Colonic mucosa (tissue), 4 donors: Measurements from ENCODE around the gene ADCY2. TPM values are rescaled to one million over a fixed set of nuclear protein-coding genes. Genes with fewer than 3 reads are reported as not detected.

Experiments used
- DNase-seq: peaks from one replicate; pipeline ENCODE4 v3.0.0-alpha.2; 2020
- H3K27ac ChIP-seq: fragments of 200-600 bp; one replicate; pipeline ENCODE4 v1.8.0; 2021
- H3K27me3 ChIP-seq: fragments of 200-600 bp; one replicate; pipeline ENCODE4 v1.8.0; 2021
- H3K36me3 ChIP-seq: fragments of 200-600 bp; one replicate; pipeline ENCODE4 v1.8.0; 2021
- H3K4me1 ChIP-seq: fragments of 200-600 bp; one replicate; pipeline ENCODE4 v1.8.0; 2021; ENCODE audit warnings: mild to moderate bottlenecking
- H3K4me3 ChIP-seq: fragments of 200-600 bp; one replicate; pipeline ENCODE4 v1.8.0; 2021
- H3K9ac ChIP-seq, 2 donors: one replicate each; pipeline ENCODE4 v1.7.0; 2013; ENCODE audit warnings: control low read depth in 2 of 2, low read depth in 2 of 2, low read length in 2 of 2
- H3K9me3 ChIP-seq: fragments of 200-600 bp; one replicate; pipeline ENCODE4 v1.8.0; 2021
- intact Hi-C: fragments of 100-400 bp; cut with DNase I; formaldehyde crosslinking; loops from one replicate; pipeline ENCODE4 v1.14.1; 2022
- total RNA-seq, 2 donors: library from RNA; stranded (reverse); fragmentation: NEBNext Ultra II Directional in 1 of 2; extraction: Animal tissue kit (Norgen Biotek cat#: 25700) in 1 of 2; gene quantifications; one replicate each; pipeline ENCODE4 v1.2.1, GENCODE V29; 2021
- TF ChIP-seq, protein P1 (sequence below): fragments of 200-600 bp; IDR thresholded peaks from one replicate; pipeline ENCODE4 v1.8.0; 2022; ENCODE audit warnings: antibody characterized with exemption, mild to moderate bottlenecking
- donor health status: healthy.
- donor health status: DM: no; HTN: no; CAD: no.
- donor health status: DM: no; HTN: no; CAD: no.

ADCY2 gene
- total RNA-seq, 2 donors from 2014 or later = 0.67 to 1.9 TPM

DNA sequence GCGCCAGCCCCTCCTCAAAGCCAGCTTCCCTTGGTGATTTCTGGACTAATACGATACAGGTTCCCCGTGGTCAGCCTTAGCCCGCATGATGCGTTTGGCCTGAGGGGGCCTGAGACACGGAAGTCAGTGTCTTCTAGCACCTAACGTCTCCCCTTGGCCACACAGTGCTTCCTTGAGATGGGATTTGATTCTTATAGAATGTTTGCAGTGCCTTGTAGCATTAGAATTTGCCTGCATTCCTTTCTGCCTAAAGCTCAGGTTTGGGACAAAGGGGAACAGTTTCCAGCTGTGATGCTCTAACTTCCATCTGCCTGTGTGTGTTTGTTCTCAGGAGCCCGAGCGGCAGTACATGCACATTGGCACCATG lies 420.6 kb downstream of the ADCY2 start:
- no peaks in the 10 kb centered on the region for H3K36me3 ChIP-seq
- no peak overlapping the region for H3K4me3 ChIP-seq
- no peak overlapping the region for H3K27ac ChIP-seq
- TF ChIP-seq, protein P1, sequence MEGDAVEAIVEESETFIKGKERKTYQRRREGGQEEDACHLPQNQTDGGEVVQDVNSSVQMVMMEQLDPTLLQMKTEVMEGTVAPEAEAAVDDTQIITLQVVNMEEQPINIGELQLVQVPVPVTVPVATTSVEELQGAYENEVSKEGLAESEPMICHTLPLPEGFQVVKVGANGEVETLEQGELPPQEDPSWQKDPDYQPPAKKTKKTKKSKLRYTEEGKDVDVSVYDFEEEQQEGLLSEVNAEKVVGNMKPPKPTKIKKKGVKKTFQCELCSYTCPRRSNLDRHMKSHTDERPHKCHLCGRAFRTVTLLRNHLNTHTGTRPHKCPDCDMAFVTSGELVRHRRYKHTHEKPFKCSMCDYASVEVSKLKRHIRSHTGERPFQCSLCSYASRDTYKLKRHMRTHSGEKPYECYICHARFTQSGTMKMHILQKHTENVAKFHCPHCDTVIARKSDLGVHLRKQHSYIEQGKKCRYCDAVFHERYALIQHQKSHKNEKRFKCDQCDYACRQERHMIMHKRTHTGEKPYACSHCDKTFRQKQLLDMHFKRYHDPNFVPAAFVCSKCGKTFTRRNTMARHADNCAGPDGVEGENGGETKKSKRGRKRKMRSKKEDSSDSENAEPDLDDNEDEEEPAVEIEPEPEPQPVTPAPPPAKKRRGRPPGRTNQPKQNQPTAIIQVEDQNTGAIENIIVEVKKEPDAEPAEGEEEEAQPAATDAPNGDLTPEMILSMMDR = no peak
- intact Hi-C loops = no loop called here
- no peaks in the 10 kb centered on the region for H3K9me3 ChIP-seq
- H3K27me3 ChIP-seq = no peaks in the 10 kb centered on the region
- no peak for DNase-seq
- H3K4me1 ChIP-seq = no peaks in the 10 kb centered on the region
- H3K9ac ChIP-seq = no peak overlapping the region

DNA sequence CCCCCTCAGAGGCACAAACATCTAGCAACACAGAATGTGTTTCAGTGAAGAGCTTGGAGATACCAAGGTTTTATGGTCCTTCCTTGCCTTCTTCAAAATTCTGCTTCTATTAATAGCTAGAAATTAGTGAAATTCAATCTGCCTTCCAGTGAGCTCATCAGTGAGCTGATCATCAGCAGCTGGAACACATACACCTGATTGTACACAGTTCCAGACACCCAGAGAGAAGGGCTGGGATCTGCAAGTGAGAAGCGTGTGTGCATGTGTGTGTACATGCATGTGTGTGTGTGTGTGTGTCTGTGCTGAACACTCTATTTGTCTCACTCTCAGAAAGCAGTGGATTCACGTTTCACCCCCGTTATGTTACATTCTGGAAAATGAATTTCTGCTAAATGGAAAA lies 426.5 kb downstream of the ADCY2 start:
- intact Hi-C loops = no loop called here
- Histone ChIP-seq H3K27ac (no peak overlapping the region), H3K4me3 (no peak overlapping the region), H3K4me1 (no peaks in the 10 kb centered on the region), H3K9me3 (no peaks in the 10 kb centered on the region), H3K9ac (no peak overlapping the region), H3K36me3 (no peaks in the 10 kb centered on the region), H3K27me3 (no peaks in the 10 kb centered on the region)
- TF ChIP-seq, protein P1 = no peak
- no peak for DNase-seq

DNA sequence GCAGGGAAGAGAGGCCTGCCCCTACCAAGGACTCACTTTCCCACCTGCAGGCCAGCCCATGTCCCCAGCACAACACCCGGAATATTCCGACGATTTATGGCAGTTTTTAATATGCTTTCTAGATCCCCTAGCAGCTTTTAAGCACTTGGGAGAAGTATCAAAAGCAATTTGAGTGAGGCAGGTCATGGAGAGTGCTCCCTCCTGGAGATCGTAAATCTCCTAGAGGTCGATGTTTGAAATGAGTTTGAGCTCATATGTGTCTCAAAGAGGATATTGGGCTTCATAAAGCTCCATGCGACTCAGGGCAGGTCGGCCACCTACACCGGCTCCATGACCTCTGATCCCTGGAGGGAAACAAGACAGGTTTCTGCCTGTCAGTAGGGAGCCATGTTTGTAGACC lies 427.7 kb downstream of the ADCY2 start:
- no peak overlapping the region for H3K4me3 ChIP-seq
- TF ChIP-seq, protein P1 = no peak
- no peaks in the 10 kb centered on the region for H3K4me1 ChIP-seq
- H3K9me3 ChIP-seq = no peaks in the 10 kb centered on the region
- DNase-seq = no peak
- H3K27ac ChIP-seq = no peak overlapping the region
- H3K36me3 ChIP-seq = no peaks in the 10 kb centered on the region
- intact Hi-C loops = no loop called here
- no peaks in the 10 kb centered on the region for H3K27me3 ChIP-seq
- H3K9ac ChIP-seq = no peak overlapping the region

DNA sequence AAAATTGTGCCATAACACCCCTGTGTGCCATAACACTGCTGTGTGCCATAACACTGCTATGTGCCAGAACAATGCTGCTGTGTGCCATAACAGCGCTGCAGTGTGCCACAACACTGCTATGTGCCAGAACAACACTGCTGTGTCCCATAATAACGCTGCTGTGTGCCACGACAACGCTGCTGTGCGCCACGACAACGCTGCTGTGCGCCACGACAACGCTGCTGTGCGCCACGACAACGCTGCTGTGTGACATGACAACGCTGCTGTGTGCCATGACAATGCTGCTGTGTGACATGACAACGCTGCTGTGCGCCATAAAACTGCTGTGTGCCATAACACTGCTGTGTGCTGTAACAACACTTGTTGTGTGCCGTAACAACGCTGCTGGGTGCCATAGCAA lies 429.1 kb downstream of the ADCY2 start:
- TF ChIP-seq, protein P1 = no peak
- Histone ChIP-seq H3K27me3 (no peaks in the 10 kb centered on the region), H3K4me3 (no peak overlapping the region), H3K9ac (no peak overlapping the region), H3K9me3 (no peaks in the 10 kb centered on the region), H3K27ac (no peak overlapping the region), H3K4me1 (no peaks in the 10 kb centered on the region), H3K36me3 (no peaks in the 10 kb centered on the region)
- intact Hi-C loops = no loop called here
- no peak for DNase-seq

DNA sequence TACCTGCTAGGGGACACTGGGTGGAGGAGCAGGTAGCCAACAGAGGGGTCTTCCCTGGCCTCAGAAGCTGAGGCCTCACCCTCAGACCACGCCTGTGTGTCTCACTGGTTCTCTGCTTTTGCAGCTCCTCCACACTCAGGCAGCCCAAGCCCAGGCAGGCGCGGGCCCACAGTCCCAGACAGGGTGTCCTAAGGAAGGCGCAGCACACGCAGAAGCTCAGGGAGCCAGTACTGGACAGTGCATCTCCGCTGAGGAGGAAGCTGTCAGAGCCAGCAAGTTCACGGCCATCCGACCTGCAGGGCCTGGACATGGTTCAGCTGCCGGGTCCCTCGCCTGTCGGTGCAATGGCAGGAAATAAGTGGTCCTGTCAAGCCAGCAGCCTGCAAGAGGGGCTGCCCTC lies 429.7 kb downstream of the ADCY2 start:
- Histone ChIP-seq H3K4me3 (no peak overlapping the region), H3K9me3 (no peaks in the 10 kb centered on the region), H3K9ac (no peak overlapping the region), H3K27me3 (no peaks in the 10 kb centered on the region), H3K4me1 (no peaks in the 10 kb centered on the region), H3K36me3 (no peaks in the 10 kb centered on the region), H3K27ac (no peak overlapping the region)
- DNase-seq = no peak
- TF ChIP-seq, protein P1 = no peak
- intact Hi-C loops = no loop called here

DNA sequence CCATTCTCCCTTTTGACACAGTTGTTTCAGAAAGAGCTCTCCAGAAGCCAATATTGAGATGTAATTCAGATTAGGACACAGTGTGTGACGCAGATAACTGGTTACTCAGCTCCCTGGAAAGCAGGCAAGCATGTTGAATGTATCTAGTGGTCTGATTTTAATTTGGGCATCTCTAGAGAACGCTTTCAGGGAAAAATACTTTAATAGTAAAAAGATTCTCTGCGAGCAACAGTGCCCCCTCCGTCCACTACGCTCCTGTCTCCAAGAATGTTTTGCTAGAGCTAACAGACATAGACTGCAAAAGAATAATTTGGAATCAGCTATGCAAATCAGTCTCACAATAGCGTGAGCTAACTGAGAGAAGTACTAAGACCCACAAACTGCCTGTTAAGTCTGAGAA lies 431.7 kb downstream of the ADCY2 start:
- no peaks in the 10 kb centered on the region for H3K36me3 ChIP-seq
- no peak overlapping the region for H3K27ac ChIP-seq
- no peak overlapping the region for H3K4me3 ChIP-seq

More for the DNA sequence above, 431.7 kb downstream of the ADCY2 start:
- Histone ChIP-seq H3K9ac (no peak overlapping the region), H3K27me3 (no peaks in the 10 kb centered on the region), H3K4me1 (no peaks in the 10 kb centered on the region), H3K9me3 (no peaks in the 10 kb centered on the region)
- DNase-seq = no peak
- TF ChIP-seq, protein P1 = no peak
- intact Hi-C loops = no loop called here
